M059J (cell line): ENCODE measurements around the gene RERGL. TPM values are rescaled to one million over a fixed set of nuclear protein-coding genes. Genes with fewer than 3 reads are reported as not detected.
"Not testable (repeated sequence)": the region's sequence is repeated elsewhere in the genome, so short reads cannot be mapped to it uniquely, and the experiment has no call there.

Experiments used
- DNase-seq: peaks from one replicate; pipeline ENCODE4 v3.0.0-alpha.2; 2012; ENCODE audit warnings: low read depth
- total RNA-seq: library from RNA; depleted of rRNA; stranded (reverse); fragments of >200 nt; shearing (Covaris generic); gene quantifications from 2 replicates; pipeline ENCODE4 v1.2.3, GENCODE V29; 2014; rRNA removed

Gene RERGL
- not detected in 2 replicates for total RNA-seq

DNA sequence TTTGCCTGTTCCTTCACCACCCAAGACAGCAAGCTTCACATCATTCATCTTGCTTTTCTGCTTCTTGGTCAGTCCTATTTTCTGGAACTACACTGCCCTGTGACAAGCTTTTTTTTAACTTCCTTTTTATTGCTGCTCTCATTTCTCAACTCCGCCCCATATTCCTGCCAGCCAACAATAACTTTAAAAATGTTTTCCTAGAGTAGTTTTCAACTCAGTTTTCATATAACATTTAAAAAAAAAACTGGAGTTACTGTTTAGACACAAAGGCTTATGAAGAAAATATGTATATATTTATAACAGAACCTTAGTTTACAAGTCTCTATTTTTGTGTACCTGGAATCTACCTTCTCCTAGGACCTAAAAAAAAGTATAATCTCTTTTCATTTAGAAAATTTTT lies at the start of gene RERGL:
TSS of gene RERGL (minus strand) at position 101 of the 400 bp plus-strand sequence. CDS start at position 48, 53 bp downstream.
- DNase-seq = no peak

DNA sequence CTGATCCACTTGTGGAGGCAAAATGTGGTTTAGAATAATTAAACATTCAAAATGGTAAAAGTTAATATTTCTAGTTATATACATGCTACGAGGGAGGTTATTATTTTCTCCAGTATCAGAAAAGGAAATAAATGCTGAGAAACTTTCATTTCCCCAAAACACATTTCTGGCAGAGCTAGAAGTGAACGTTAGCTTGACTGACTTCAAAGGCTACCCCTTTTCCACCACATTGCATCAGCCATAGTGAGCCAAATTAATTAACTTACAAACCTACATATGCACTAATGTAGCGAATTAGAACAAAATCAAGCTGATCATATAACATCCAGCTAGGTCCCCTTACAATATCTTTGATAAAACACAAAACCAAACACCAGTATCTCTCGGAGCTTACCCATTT lies 49.3 kb upstream of the RERGL start:
- DNase-seq = no peak

DNA sequence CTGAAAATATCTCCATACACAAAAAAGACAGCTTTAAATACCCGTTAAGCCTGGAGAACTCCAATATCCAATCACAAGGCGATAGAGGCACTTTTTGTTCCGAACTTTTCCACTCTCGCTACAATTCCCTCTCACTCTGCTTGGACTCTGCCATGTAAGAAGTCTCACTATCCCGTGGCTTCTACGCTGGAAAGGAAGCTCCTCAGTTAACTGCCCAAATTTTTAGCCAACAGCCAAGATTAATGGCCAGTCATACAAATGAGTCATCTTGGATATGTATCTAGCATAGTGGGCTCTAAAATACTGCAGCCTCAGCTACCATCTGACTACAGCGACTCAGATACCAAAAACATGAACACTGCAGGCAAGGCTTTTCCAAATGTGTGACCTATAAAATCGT lies 45.5 kb upstream of the RERGL start:
- DNase-seq = peak; percentile 52

DNA sequence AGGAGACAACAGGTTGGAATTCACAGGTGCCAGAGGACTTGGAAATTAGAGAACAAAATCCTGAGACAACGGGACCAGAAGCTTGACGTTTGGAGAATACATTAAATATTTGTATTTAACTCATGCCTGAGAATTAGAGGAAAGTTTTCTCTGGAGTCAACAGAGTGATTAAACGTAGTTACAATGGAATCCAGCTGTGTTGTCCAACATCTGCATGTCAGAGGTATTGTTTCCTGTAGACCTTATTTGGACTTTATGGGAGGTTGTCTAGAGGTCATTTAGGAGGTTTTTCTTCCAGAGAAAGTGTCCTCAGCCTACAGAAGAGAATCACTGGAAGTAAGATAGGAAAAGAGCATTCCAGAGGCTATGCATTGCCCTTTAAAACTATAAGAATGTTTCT lies 45.1 kb upstream of the RERGL start:
- DNase-seq = no peak

DNA sequence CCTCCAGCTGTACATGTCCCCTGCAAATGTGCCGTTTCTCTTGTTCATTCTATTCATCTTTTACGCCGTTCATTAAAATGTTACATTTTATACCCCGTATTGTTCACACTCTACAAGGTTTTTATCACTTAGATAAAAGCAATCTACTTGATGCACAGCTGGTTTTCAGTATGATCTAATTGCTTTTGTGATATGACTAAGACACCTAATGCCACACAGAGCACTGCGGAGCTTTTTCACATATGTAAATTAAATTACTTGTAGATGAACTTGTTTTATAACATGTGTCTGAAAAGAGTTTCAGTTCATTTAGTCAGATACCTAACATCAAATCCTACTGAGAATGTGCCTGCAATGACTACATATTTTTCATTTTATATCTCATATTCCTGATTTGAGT lies 40.9 kb upstream of the RERGL start:
- no peak for DNase-seq

- no peak for DNase-seq
These were observed 33.7 kb upstream of the RERGL start for GRCh38 chr12:18123707-18124106.

DNA sequence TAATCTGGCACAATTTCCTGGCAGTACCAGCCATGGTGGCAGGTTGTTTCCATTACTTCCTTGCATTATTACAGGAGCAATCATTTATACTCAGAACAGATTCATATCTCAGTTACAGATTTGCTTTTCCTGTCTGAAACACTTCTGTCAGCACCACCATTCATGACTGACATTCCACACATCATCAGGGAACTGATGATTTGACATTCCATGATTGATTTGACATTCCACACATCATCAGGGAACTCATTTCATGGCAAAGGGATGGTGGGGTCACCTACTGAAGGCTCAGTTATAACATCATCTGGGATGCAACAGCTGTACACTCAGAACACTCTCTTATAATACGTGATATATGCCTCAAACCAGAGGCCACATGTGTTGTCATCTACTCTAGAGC lies 30.9 kb upstream of the RERGL start:
- DNase-seq = no peak

- DNase-seq = no peak
These were observed 18.6 kb upstream of the RERGL start for GRCh38 chr12:18108611-18109010.

GRCh38 chr12:18103624-18104023 lies 13.6 kb upstream of the RERGL start:
- no peak for DNase-seq

- DNase-seq = no peak
These were observed 11.1 kb upstream of the RERGL start for GRCh38 chr12:18101043-18101442.

GRCh38 chr12:18084080-18084479 lies 5.9 kb downstream of the RERGL start:
- DNase-seq = no peak

DNA sequence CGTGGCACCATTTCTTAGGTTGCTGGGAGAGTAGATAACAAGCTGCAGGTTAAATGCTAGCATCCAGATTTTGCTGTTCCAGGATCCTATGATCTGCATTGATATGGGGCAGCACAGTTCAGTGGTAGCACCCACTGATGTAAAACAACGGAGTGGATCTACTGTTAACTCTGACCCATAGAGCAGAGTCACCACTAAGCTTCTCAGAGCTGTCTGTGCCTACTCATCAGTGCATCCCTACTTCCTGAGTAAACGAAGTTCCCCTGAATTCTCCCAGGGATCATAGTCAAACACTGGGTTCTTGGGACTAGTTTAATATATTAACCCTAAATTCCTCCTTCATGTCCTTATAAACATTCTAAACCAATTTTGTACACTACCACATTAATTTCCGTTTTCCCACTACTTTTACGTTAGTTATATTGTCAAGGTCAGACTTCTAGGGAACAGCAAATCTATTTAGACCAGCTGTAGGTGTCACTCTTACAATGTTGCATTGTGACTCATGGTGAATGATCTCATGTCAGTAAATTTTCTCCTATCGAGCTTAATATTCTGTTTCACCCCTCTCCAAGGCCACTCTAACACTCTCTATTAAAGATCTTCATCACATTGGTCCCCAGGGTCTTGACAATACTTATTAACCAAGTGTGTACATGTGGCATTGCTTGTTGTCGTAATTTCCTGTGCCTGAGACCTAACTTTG lies 10.3 kb downstream of the RERGL start:
- peak; percentile 6 for DNase-seq

- DNase-seq = no peak
These were observed 16.0 kb downstream of the RERGL start for GRCh38 chr12:18074001-18074400.

DNA sequence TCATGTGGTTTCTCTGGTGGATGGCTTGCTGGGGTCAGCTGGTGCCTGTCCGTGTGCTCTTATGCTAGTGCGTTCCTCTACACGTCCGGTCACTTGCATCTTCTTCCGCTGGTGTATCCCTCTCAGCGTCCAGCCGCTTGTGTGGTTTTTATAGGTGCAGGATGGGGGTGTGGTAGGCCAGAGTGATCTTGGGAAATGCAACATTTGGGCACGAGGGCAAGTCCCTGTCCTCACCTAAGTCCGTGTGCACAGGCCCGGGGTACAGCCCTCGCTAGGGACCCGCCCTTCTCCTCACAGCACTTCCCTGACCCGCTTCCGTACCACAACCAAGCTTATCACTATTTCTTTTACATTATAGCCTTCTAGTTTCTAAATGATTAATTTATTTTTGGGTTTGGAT lies 17.3 kb downstream of the RERGL start:
- DNase-seq = no peak

DNA sequence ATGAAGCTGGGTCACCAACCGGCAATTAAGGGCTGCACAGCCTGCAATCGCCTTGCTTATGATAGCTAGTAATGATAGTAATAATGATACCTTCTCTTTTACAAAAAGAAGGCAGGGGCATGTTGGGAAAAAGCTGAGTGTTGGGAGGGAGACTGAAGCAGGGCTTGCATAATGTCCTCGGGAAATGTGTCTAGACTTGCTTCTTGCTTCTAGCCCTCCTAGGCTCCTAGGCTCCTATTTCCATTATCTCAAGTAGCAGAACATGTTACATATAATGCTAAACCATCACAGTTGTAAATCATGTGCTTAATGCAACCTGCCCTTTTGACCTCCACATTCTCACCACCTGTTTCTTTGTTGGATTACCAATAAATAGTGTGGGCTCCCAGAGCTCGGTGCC lies 18.7 kb downstream of the RERGL start:
- no peak for DNase-seq

- peak; percentile 12 for DNase-seq
These were observed 21.6 kb downstream of the RERGL start for GRCh38 chr12:18068355-18068754.

GRCh38 chr12:18066666-18067065 lies 23.3 kb downstream of the RERGL start:
- no peak for DNase-seq

- DNase-seq = not testable (repeated sequence)
These were observed 27.1 kb downstream of the RERGL start for GRCh38 chr12:18062867-18063266.

- DNase-seq = no peak
These were observed 32.9 kb downstream of the RERGL start for GRCh38 chr12:18057051-18057450.

DNA sequence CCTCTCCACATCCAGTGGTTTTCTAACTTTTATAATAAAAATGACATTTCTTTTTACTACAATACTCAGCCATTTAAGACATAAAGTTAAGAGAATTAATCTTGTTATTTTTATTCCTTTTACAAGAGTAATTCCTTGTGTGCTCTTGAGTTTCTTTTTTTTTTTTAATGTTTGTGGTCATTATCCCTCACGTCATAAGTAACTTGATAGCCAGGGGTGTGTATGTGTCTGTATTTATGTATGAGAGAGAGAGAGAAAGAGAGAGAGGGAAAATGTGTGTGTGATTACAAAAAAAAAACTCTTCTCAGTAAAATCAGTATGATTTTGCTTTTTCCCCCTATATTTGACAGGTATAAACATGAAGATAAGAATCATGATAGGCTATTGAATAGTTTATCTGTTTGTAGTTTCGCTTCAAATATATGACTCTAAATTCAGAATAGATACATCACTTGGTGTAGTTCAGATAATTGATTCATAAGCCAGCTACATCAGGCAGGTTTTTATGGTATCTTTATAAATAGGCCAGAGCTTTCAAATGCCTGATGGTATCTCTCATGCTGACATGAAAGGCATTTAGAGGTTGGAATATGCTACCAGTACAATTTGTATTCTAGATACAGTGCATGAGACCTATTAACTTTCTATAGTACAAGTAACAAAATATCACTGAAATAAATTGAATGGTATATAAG lies 34.9 kb downstream of the RERGL start:
- DNase-seq = peak; percentile 4

- no peak for DNase-seq
These were observed 44.5 kb downstream of the RERGL start for GRCh38 chr12:18045446-18045992.

- not testable (repeated sequence) for DNase-seq
These were observed 49.8 kb downstream of the RERGL start for GRCh38 chr12:18040060-18040742.
